GM10847 (cell line): ENCODE data around the gene CENPP.

Experiments used
- POLR2A ChIP-seq: IDR thresholded peaks from 2 replicates; pipeline ENCODE4 v1.6.1; 2011; ENCODE audit not compliant: insufficient read length; ENCODE audit errors: extremely low read depth

Gene CENPP

DNA sequence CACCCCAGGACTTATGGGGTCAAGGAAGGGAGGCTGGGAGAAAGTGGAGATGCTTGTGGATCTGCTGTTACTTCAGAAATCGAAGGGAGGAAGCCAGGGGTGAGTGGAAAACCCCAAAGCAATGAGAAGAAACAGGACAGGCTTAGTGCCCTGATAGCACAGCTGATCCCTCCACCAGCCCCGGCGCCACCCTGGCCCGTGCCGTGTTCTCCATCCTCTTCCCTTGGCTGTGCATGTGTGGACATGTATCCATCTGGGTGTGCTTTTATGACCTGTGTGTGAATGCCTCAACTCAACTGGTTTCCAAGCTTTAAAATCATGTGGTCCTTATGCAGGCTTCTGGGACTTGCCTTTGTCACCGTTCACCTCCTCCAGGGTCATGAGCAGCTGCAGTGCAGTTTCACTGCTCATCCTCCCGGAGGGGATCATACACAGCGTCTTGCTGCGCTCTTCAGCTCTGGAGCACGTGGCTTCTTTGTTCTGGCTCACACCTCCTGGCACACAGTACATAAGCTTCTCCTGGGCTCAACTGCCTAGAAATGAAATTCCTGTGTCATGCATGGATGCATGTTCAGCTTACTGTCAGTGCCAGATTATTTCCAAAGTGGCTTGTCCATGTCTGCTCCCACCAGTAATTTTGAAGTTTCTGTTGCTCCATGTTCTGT is 286.0 kb downstream of the CENPP start:
- no peak for TF ChIP-seq POLR2A

DNA sequence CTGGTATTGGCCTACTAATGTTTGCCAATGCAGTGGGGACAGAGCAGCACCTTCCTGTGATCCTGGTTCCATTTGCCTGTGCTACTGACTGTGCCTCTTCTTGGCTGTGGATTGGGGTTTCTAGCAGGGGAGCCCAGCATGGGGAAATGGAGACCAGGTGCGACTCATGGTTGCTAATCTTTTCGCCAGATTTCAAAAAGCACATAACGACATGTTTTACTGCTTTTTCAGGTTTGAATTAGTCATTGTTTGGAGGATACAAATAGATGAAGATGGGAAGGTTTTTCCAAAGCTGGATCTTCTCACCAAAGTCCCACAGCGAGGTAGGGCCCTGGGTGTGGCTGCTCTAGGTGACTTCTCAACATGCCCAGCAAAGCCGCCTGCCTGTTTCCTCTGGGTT is 286.5 kb downstream of the CENPP start:
- no peak for TF ChIP-seq POLR2A

DNA sequence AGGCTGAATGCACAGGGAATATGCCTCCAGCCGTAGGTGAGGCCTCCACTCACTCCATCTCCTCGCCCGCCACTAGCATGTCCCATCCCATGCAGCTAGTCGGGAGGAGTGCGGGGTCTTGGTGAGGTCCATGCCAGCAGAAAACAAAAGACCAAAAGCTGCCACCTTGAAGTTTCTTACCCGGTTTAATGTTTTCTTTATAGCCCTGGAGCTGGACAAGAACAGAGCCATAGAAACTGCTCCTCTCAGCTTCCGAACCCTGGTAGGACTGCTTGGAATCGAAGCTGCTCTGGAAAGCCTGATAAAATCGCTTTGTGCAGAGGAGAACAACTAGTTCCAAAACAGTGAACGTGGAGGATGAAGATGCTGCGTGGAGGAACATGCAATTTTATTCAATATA is 287.1 kb downstream of the CENPP start:
- TF ChIP-seq POLR2A: no peak

DNA sequence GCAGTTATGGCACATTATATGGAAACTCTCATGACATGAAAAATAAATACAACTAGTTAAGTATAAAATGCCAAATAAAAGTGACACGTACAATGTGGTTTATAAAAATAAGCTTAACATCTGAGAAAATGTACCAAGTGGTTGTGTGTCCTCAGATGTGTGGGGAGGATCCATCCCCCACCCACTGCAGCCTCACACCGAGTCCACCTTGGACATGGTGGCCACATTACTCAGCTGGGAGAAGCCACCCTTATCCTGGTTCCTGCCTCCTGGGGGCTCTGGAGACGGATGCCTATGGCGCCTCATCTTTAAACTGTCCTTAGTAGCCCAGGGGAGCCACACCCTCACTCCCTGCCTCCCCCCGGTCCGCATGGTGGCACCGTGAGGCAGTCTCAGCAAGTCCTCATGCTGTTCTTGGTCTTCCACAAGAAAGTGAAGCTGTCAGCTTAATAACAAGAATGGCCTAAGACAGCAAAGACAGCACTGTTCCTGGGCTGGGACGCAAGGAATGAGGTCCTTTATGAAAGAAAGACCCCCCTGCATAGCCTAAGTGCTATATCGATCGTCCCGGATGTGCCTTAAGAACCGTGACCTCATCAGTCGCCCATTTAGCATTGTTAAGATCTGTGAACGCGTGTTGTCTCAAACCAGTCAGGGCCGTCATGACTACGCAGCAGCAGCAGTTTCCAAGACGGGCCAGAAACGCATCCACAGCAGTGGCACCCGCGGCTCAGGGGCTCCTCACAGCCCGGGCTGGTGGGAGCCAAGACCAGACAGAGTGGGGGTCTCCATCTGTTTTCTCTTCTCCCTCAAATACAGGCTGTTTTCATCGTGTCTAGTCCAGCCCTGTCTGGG is 287.7 kb downstream of the CENPP start:
- TF ChIP-seq POLR2A: no peak

DNA sequence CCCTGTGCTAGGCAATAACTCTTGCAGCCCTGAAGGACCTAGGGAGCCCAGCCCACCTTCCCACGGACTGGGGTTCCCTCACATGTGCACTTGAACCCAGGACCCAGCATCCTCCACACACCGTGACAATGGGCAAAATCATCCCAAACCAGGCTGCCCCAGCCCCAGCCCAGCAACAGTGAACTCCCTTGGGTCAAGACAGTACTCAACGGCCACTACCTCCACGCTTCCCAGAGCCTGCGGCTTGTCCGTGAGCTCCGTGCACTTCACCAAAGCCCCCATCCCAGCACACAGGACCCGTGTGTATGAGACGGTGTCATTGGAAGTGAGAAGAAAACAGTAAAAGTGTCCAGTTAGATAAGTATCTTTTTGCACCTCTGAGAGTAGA is 288.4 kb downstream of the CENPP start:
- no peak for TF ChIP-seq POLR2A

DNA sequence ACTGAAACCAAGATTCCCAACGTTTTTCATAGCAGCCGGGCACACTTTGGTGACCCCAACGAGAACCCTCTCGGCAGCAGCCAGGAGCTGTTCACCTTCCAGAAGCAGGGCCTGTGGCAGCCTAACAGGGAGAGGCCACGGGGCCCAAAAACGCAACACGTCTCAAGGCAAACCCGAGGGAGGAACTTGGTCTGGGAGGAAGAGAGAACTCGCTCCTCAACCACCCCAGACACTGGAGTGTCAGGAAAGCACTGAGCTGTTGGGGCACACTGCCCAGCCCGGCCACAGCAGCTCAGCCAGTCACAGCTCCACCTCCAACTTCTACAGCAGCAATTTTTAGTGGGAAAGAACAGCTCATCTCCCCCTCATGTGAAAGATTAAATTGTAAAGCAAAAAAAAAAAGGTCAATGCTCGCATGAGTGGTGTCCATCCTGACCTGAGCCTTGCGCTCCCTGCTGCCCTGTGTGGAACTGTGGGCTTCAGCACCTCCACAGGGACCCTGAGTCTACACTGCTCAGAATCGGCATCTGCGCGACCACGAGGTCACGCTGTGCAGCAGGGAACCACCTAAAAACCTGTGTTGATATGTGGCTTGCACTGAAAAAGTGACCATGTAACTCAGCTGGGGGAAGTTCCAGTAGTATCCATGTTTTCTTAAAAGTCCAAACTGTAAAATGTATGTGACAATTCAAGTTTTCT is 289.2 kb downstream of the CENPP start:
- no peak for TF ChIP-seq POLR2A

DNA sequence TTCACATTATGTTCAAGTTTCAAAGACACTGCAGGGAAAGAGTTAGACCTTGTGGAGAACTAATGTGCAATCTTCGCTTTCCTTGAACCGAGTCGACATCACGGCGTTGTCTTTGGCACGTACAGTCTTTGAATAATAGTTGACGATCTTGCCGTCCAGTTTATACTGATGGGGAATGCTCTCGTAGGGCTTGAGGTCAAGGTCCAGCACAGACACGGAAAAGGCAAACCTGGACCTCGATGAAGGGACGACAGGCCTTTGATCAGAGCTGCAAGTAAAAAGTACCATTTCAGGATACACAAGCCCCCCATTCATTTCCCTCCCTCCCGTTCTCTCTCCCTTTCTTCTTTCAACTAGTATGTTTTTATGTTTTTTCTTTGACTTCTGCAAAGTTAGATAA is 290.0 kb downstream of the CENPP start:
- no peak for TF ChIP-seq POLR2A

DNA sequence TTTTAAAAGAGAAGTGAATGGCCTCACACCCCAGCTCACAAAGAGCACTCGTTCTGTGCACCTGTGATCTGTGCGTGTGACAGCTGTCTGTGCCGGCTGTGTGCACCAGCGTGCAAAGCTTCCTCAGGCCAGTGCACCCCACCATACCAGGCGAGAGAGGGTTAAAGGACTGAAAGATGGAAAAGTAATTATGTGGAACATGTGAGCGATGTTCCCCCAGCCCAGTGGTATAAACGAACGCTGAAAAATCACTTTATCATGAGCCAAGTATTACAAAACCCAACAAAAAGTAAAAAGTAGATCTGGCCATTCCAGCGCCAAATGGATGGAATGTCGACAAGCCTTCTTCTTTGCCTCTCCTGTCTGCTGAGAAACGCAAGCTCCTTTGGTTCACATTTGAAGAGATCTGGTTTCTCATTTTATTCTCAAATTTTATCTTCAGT is 290.5 kb downstream of the CENPP start:
- TF ChIP-seq POLR2A: no peak

DNA sequence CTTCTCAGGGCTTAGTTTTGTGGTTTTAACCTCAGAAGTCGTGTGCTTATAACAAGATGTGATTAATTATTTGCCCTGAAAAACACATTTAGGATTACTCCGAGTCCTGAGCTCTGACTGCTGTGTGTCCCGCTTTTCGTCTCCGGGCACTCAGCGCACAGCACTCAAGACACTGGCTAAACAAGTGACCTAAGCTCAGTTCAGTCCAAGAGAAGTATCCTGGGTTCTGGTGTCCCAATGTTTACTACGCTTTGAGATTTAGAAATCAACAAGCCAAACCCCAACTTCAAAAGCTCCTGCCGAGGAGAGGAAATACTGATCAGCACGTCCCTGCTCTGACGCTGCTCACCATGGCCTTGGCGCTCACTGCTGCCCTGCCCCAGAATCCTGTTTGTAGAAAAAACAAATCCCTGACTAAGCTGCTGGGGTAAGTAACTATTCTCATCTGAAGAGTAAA is 290.9 kb downstream of the CENPP start:
- TF ChIP-seq POLR2A: no peak

DNA sequence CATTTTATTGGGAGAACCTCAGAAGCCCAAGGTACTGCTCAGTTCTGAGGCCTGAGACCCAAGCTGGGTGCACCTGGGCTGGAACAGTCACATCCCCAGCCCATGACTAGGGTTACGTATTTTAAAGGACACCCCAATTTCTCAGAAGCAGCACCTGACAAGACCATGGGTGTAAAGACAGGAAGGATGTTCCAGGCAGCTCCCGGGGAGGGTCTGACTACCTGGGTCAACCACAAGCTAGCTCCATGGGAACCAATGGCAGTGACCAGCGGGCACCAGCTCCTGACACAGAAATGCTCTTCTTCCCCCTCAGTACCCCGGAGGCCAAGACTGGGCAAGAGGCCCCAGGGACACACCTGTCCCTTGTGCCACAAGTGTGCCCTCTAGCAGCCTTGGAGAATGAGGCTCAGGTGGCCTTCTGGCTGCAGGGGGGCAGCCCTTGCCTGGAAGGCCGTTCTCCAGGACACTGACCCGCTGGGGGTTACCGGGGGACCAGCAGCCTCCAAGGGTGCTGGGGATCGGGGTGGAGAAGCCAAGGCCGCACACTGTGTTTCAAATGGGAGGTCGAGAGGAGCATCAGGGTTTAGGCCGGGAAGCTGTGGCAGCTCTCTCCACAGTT is 291.6 kb downstream of the CENPP start:
- no peak for TF ChIP-seq POLR2A

DNA sequence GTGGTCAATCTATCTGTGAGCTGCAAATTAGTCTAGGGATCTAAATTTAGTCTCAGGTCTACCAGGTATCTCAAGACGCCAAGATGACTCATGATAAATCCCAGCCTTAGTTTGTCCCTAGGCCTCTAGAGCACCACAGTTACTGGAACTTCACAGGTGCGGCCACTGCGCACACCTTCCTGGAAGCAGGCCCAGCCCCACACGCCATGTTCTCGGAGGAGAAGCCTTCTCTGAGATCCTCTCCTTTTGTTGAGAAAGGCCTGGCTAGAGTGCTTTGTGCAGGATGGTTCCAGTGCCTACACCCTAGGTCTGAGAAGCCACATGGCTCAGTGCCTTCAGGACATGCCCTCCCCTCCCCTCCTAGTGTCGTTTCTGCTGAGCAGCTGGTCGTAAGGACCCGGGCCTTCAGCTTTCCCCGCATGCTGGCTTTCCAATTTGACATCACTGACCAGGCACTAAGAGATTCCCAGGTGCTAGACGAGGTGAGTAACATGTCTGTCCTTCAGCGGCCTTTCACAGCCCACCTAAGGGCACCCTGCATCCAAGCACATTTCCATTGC is 292.3 kb downstream of the CENPP start:
- no peak for TF ChIP-seq POLR2A

DNA sequence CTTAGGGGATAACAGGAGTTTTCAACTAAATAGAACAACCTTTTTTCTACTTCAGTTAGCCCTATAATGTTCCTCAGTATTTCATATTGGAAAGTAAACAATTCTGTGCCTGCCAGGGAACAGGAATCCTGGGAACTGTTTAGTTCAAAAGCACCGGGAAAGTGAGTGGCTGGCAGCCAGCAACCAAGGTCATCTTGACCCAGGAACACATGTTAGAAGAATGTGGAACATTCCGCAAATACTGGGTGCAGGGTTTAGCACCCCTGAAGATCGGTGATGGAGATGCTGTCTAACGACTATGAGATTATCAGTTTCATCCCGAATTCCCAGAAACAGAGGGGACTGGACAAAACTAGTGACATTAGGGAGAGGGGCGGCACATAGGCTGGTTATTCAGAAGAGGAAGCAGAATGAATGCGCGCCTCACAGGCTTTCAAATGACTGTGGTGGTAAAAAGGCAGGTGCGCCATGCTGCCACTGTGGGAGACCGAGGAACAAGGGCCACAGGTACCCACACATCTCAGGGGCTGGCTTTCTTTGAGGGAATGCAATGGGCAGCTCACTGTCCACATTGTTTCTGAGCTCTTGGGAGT is 293.0 kb downstream of the CENPP start:
- no peak for TF ChIP-seq POLR2A

DNA sequence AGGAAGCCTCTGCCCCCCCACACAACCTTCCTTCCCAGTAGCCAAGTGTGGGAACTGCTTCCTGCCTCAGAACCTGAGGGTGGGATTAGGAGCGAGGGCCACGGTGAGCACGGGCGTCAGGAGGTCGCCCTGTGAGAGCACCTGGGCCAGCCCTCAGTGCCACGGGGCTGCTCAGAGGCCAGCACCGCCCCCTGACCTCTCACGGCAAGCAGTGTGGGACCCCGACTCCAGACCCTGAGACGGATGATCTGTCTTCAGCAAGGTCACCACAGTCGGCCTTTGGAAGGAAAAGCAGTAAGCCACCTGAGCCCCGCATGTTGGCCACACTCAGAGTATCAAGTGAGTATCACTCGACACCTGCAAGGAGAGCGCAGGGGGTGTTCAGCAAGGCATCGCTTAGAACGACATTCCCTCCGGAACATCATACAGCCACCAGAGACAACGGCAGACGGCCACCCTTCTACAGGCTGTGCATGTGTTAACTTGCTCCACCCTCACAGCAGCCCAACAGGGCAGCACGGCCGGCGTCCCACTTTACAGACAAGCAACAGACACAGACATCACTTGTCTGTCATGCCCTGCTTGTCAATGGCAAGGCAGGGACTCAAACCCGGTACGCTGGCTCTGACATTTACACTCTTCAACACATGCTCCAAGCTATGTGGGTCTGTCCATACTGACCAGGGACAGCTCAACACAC is 294.0 kb downstream of the CENPP start:
- no peak for TF ChIP-seq POLR2A

DNA sequence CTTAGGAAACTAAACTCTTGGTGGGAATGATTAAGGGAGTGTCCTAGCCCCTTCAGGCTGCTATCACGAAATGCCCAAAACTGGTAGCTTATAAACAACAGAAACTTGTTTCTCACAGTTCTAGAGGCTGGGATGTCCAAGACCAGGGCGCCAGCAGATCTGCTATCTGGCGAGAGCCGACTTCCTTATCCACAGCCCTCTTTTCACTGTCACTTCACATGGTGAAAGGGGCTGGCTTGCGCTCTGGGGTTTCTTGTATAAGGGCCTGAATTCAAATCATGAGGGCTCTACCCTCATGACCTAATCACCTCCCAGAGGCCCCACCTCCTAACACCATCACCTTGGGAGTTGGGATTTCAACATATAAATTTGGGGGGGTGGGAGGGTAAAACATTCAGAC is 295.1 kb downstream of the CENPP start:
- no peak for TF ChIP-seq POLR2A
